IPS-11a (cell line): ENCODE data around the gene PTGES3.
"Not testable (repeated sequence)": the region's sequence is repeated elsewhere in the genome, so short reads cannot be mapped to it uniquely, and the experiment has no call there.

ENCODE experiments used
- H3K4me3 ChIP-seq: one replicate; pipeline ENCODE4 v1.5.1; 2013; ENCODE audit warnings: low read depth, low read length, control low read depth

Gene PTGES3, protein sequence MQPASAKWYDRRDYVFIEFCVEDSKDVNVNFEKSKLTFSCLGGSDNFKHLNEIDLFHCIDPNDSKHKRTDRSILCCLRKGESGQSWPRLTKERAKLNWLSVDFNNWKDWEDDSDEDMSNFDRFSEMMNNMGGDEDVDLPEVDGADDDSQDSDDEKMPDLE

DNA sequence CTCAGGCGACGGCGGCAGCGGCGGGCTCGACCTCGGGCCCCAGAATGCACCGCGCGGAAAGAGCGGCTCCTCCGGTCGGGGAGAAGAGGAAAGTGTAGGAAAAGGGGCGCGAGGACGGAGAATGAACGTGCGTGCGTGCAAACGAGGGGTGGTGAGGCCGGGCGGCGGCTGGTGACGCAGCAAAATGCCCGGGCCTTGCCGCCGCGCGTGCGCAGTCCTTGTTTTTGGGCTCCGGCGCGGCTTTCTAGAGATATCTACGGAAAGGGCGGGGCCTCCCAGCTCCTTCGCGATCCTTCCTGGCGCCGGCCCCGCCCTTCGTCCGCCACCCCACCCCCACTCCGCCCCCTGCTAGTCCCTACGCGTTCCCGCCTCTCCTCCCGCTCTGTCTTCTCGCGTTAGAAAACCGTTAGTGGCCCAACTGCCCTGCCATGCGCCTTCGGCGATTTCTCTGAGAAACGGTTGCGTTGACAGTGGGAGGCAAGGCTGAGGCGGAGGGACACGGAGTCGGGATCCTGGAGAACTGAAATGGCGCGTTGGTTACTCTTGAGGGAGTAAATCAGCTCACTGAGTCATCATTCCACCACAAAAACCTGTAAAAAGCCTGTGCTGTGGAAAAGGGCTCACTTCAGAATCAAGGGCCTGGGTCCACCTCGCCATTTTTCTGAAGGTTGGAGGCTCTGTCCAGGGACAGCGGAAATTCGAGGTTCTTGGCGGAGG lies at the start of gene PTGES3:
Gene PTGES3, minus strand, starts transcription at position 156 of the 717 bp plus-strand sequence. CDS start 285 bp downstream, outside the sequence.
- H3K4me3 ChIP-seq: peak within 1 kb of the TSS; percentile 100

DNA sequence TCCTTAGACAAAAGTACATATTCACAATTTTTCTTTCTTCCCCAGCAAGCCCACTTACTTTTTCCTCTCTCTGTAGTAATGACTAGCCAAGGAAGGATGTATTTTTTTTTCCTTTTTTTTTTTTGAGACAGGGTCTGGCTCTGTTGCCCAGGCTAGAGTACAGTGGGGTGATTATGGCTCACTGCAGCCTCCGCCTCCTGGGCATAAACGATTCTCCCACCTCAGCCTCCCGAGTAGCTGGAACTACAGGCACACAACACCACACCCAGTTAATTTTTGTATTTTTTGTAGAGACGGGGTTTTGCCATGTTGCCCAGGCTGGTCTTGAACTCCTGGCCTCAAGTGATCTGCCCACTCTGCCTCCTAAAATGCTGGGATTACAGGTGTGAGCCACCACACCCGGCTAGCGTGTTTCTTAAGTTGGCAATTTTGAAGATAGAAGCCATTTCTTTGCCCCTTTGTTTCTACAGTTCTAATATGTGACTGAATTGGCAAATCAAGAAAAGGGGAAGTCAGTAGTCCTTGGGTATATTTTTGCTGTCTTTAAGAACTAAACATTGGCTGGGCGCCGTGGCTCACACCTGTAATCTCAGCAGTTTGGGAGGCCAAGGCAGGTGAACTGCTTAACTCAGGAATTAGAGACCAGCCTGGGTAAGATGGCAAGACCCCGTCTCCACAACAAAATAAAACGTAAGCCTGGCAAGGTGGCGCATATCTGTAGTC lies 40.2 kb upstream of the PTGES3 start:
- H3K4me3 ChIP-seq: no peak overlapping the region

DNA sequence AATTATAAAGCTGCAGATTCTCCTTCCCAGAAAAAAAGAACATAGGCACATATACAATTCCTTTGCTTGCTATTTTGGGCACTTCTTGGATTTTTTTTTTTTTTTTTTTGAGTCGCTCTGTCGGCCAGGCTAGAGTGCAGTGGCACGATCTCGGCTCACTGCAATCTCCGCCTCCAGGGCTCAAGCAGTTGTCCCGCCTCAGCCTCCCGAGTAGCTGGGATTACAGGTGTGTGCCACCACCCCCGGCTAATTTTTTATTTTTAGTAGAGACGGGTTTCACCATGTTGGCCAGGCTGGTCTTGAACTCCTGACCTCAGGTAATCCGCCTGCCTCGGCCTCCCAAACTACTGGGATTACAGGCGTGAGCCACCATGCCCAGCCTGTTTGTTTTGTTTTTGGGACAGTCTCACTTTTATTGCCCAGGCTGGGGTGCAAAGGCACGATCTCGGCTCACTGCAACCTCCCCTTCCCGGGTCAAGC lies 38.2 kb upstream of the PTGES3 start:
- H3K4me3 ChIP-seq: not testable (repeated sequence)

DNA sequence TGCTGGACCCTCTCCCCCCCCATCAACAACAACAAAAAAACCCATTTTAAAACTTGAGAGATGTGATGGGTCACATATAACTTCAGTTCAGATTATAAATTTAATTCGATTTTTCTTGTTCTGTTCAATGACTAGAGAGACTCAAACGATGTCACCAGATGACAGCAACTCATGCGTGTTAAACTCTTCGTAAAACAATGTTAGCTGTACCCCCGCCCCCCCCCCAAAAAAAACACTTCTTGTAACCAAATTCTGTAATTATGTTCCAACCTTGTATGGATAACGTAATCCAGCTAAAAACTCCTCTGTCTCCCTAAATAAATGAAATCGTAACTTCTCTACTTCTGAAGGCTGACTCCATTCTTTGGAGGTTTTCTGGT lies 37.6 kb upstream of the PTGES3 start:
- peak overlapping the region; percentile 100 for H3K4me3 ChIP-seq

DNA sequence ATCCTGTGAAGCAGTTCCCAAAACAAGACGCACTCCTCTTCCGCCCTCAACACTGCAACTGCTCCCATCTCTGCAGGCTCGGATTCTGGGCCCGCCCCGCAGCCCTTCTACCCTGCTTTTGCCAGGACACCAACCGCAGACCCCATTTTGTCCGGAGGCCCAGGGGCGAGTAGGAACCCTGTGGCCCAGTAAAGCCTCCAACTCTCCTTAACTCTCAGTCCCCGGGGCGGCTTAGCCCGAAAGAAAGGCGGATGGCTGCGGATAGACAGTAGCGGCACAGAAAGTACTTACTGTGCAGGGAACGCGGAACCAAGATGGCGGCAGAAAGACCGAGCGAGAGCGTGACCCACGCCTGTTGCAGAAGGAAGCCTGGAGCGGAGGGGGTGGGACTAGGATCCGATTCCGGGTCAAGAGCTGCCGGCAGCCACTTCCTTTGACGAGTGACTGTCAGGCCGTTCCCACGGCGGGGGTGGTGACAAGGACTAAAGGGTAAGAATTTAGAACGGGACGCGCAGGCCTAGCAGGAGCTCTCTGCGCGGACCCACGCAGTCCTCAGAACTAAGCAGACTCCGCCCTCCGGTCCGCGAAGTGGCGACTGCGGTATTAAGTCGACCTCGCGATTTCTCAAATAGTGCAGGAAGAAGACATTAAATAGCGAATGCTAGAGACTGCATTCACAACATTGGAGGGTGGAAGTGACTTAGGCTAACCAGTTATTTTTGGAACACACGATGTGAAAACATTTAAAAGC lies 37.1 kb upstream of the PTGES3 start, which contains the start of gene NACA:
Gene NACA, minus strand, starts transcription at position 328 of the 751 bp plus-strand sequence. CDS start 778 bp downstream, outside the sequence.
- H3K4me3 ChIP-seq: peak within 1 kb of the TSS; percentile 100

DNA sequence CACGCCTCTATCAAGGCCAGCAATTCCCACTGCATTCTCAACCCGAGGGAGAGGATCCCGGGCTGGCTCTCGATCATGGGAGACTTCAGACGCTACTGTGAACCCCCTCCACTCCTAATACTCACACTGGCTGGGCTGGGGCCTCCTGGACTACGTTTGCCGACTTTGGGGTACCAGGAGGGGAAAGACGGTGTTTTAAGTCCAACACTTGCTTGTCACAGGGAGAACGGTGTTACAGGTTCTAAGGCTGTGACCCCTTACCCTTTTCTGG lies 36.6 kb upstream of the PTGES3 start:
- peak overlapping the region; percentile 100 for H3K4me3 ChIP-seq

DNA sequence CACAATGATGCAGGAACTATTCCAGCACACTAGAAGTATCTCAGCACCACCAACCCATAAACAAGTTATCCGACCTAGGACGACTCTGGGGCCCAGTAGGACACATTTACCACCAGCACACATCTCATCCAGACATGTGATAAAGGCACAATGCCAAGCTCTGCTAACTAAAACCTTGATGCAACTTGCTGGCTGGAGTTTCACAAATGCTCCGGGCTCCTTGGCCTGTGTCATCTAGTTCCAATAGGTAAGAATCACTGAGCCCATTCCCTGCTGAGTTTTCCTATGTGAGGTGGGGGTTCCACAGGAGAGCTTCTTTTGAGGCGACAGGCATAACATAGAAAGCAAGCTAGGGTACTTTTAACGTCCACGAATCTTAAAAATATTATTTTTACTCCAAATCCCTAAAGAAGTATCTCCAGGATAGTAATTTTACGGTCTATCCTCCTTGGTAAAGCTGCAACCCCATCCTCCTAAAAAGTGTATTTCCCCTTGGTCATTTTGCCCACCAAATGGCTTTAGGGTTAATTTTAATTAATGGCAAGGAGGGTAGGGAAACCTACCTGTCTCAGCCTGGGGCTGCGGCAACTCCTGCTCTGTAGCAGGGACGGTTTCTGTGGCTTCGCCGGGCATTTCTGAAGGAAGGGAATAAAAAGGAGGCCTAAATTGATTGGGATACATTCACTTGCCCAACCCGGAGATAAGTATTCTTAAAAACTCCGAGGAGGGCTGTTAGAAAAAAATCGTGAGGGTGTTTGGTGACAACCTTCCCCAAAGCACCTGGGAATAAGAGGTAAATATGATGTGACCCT lies 36.0 kb upstream of the PTGES3 start:
- peak overlapping the region; percentile 100 for H3K4me3 ChIP-seq

DNA sequence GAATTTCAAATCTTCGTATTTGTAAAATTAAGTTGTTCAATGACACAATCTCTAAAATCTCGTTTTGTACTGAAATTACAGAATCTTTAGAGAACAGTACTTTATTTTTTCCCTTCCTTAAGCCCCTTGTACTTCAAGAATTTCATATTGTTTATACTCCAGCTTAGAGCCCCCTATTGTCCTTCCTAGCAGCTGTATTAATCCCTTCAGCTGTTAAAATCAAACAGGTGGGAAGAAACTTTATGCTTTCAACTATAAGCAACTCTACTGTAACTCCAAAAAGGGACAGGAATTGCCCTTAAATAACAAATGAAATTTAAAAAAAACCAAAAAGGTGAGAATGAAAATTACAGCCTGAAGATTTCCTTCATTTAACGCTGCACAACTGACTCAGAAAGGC lies 35.3 kb upstream of the PTGES3 start:
- peak overlapping the region; percentile 100 for H3K4me3 ChIP-seq

DNA sequence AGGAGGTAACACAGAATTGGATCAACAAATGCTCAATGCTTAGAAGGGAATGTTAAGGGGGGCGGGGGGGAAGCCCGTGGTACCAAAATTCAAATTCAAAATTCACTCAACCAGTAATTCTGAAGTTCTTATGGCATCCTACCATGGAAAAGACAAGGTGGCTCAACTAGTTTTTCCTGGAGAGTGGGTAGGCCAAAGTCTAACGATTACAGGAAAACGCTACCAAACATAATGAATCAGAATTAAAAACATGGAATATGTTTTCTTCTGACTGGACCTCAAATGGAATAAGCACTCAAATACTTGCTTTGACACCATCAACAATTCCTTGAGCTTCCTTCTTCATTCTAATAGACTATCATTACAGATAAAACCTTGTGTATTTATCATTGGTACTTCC lies 34.7 kb upstream of the PTGES3 start:
- peak overlapping the region; percentile 100 for H3K4me3 ChIP-seq

DNA sequence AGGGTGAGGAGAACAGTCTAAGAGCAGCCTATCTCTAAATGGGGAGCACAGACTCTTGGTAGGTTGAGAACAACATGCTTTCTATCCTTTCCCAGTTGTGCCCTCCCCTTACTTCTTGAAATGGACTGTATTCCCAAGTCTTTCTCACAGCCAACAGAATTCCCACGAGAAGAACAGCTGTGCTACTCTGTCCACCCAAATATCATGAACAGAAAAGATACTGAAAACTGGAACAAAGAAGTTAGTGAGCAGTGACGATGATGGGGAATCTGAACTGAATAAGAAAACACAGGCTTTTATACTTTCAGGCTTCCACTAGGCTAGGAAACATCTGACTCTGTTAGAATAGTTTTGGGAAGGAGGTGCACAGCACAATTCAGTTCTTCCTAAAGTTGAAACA lies 33.6 kb upstream of the PTGES3 start:
- H3K4me3 ChIP-seq: no peak overlapping the region

DNA sequence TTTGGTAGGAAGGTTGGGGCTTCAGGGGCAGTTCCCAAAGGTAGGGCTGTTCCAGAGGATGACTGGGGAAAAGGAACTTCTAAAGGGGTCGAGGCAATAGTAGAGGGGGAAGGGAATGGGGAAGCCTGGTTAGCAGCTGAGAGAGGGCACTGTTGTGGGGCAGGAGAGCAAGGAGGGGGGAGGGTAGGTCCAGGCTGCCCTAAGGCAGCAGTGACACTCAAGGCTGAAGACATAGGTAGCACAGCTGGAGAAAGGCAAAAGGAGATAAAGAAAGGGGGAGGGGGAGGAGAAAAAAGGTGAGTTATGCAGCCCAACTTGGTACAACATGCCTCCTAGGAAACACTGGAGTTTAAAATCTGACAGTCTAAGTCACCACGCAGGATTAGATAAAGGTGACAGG lies 33.1 kb upstream of the PTGES3 start:
- no peak overlapping the region for H3K4me3 ChIP-seq

DNA sequence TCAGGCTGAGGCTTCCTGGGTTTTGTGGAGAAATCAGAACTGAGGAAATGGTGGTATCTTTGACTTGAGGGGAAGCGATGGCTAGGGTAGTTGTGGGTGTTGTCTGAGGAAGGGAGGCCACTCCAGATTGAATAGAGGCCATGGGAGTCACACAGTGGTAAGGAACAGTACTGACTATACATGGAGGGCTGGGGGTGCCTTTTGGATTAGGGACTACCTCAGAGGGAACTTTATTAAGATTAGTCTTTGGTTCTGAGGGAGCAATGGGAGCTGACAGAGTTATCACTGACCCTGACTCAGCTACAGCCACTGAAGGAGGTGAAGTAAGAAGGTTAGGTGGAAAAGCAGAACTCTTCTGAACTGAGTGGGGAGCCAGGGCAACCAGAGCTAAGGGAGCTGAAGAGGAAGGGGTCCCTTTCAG lies 32.7 kb upstream of the PTGES3 start:
- no peak overlapping the region for H3K4me3 ChIP-seq

DNA sequence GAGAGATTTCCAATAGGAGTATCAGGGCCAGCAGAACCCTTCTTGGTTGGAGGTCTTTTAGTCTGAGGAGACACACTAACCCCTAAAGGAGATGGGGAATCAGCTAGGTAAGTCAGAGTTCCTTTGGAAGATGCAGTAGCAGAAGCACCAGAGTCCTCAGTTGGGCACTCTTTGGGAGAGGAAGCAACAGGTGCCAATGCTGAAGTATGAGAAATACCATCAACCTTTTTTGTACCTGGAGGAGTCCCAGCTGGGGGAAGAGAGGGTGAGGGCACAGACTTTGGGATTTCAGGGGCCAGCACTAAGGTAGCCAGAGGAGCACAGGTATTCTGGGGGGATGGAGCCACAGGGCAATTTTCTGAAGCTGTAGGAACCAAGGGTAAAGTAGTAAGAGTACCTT lies 31.0 kb upstream of the PTGES3 start:
- no peak overlapping the region for H3K4me3 ChIP-seq

DNA sequence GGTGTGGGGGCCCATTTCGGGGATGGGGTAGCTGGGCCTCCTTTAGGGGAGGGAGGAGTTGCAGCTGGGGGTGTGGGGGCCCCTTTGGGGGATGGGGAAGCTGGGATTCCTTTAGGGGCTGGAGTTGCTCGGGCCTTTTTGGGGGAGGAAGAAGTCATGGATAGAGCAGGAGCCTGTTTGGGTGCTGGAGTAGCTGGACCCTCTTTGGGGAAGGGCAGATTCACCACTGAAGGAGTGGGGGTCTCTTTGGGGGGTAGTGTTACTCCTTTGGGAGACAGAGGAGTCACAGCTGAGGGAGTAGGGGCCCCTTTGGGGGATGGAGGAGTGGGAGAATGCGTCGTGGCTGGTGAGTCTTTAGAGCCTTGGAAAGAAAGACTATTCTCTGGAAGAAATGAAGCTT lies 30.6 kb upstream of the PTGES3 start:
- no peak overlapping the region for H3K4me3 ChIP-seq

DNA sequence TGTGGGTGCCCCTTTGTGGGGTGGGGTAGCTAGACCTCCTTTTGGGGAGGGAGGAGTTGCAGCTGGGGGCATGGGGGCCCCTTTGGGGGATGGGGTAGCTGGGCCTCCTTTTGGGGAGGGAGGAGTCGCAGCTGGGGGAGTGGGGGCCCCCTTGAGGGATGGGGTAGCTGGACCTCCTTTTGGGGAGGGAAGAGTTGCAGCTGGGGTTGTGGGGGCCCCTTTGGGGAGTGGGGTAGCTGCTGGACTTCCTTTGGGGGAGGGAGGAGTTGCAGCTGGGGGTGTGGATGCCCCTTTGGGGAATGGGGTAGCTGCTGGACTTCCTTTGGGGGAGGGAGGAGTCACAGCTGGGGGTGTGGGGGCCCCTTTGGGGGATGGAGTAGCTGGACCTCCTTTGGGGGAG lies 30.1 kb upstream of the PTGES3 start:
- no peak overlapping the region for H3K4me3 ChIP-seq

DNA sequence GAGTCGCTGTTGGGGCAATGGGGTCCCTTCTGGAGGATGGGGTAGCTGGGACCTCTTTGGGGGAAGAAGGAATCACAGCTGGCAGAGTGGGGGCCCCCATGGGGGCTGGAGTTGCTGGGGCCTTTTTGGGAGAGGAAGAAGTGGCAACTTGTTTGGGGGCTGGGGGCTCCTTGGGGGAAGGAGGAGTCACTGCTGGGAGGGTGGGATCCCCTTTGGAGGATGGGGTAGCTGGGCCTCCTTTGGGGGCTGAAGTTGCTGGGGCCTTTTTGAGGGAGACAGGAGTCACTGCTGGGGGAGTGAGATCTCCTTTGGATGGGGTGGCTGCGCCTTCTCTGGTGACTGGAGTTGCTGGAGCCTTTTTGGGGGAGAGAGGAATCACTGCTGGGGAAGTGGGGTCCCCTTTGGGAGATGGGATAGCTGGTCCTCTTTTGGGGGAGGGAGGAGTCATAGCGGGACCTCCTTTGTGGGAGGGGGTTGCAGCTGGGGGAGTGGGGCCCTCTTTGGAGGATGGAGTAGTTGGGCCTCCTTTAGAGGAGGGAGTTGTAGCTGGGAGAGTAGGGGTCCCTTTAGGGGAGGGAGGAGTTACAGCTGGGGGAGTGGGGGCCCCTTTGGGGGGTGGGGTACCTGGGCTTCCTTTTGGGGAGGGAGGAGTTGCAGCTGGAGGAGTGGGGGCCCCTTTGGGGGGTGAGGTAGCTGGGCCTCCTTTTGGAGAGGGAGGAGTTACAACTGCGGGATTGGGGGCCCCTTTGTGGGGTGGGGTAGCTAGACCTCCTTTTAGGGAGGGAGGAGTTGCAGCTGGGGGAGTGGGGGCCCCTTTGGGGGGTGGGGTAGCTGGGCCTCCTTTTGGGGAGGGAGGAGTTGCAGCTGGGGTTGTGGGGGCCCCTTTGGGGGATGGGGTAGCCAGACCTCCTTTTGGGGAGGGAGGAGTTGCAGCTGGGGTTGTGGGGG lies 29.1 kb upstream of the PTGES3 start:
- H3K4me3 ChIP-seq: no peak overlapping the region

DNA sequence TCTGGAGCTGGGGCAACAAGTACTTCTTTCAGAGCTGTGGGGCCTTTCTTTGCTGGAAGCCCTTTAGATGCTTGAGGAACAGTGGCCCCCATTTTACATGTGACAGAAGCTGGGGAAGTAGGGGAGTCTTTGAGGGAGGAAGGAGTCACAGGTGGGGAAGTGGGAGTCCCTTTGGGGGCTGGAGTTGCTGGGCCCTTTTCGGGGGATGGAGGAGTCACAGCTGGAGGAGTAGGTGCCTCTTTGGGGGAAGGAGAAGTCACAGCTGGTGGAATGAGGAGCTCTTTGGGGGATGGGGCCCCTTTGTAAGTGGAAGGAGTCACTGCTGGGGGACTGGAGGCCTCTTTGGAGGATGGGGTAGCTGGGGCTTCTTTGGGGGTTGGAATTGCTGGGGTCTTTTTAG lies 28.4 kb upstream of the PTGES3 start:
- no peak overlapping the region for H3K4me3 ChIP-seq

DNA sequence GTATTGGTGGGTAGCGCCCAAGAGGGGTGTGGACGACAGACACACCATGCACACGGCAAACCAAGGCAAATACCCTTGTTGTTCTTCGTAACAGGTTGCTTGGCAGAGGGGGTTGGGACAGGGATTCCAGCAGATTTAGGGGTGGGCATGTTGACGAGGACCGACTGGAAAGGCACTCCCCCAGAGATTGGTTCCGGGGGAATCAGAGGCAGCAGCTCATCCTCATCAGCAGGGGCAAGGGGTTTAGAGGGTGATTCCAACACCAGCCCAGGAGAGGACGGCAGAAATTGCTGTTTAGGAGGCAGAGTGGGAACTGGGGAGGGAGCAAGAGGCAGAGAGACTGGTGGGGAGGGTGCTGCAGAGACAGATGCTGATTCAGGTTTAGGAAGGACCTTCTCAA lies 27.7 kb upstream of the PTGES3 start:
- H3K4me3 ChIP-seq: no peak overlapping the region

DNA sequence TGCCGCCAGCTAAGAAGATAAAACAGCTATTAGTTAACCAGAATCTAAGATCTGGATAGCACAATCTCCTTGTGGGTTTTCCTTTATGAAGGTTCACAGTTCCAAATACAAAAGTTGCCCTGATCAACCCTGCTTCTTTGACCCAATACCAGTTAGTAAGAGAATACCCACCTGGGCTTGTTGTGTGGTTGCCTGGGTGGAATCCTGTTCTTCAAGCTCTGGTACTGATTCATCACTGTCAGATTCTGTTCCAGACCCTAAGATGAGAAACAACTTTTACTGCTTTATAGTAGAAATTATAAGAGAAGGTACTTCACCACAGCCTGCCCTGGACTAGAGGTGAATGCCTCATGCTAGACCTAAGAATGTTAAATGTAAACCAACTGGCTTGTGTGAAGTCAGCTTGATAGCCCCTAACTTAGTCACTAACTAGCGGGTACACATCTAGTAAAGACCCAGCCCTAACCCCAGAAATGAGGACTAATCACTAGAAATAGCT lies 26.4 kb upstream of the PTGES3 start:
- H3K4me3 ChIP-seq: no peak overlapping the region
